Upper lobe of right lung (tissue), 1 donor: ENCODE data around the gene C16orf92. TPM values are rescaled to one million over a fixed set of nuclear protein-coding genes. Genes with fewer than 3 reads are reported as not detected.
"Not testable (repeated sequence)": the region's sequence is repeated elsewhere in the genome, so short reads cannot be mapped to it uniquely, and the experiment has no call there.

Source experiments
- ATAC-seq: fragments of 200-7000 bp; cut with Tn5 transposase; one replicate; pipeline ENCODE4 v1.9.1; 2020; ENCODE audit warnings: mild to moderate bottlenecking, moderate library complexity
- DNase-seq: peaks from one replicate; pipeline ENCODE4 v3.0.0-alpha.2; 2020
- H3K27ac ChIP-seq: fragments of 200-600 bp; one replicate; pipeline ENCODE4 v1.8.0; 2022
- H3K27me3 ChIP-seq: fragments of 200-600 bp; one replicate; pipeline ENCODE4 v1.8.0; 2022; ENCODE audit warnings: mild to moderate bottlenecking
- H3K36me3 ChIP-seq: fragments of 200-600 bp; one replicate; pipeline ENCODE4 v1.8.0; 2022
- H3K4me1 ChIP-seq: fragments of 200-600 bp; one replicate; pipeline ENCODE4 v1.8.0; 2022
- H3K4me3 ChIP-seq: fragments of 200-600 bp; one replicate; pipeline ENCODE4 v1.8.0; 2022; ENCODE audit warnings: mild to moderate bottlenecking
- H3K9me3 ChIP-seq: fragments of 200-600 bp; one replicate; pipeline ENCODE4 v1.8.0; 2022
- CTCF ChIP-seq: fragments of 200-600 bp; IDR thresholded peaks from one replicate; pipeline ENCODE4 v1.8.0; 2022; ENCODE audit warnings: antibody characterized with exemption
- intact Hi-C: fragments of 100-400 bp; cut with DNase I; formaldehyde crosslinking; loops from one replicate; pipeline ENCODE4 v1.11.0; 2022
- total RNA-seq: library from RNA; stranded (reverse); fragmentation: NEBNext Ultra II Directional; extraction: Animal tissue kit (Norgen Biotek cat#: 25700); gene quantifications from one replicate; pipeline ENCODE4 v1.2.1, GENCODE V29; 2021
- donor health status: DM: no; HTN: yes; CAD: no; lungs with severe emphysema.

Gene C16orf92
- total RNA-seq, 1 donor from 2014 or later, result not detected

GRCh38 chr16:30032083-30032819 lies 9.3 kb downstream of the C16orf92 start:
- peak; percentile 70 for TF ChIP-seq CTCF
- H3K27me3 ChIP-seq, result peaks cover 59% of the 10 kb centered on the region
- no peaks in the 10 kb centered on the region for H3K36me3 ChIP-seq
- H3K4me1 ChIP-seq, result peaks cover 5% of the 10 kb centered on the region
- ATAC-seq (peak; percentile 66), DNase-seq (no peak)
- H3K27ac ChIP-seq, result no peak overlapping the region
- H3K9me3 ChIP-seq, result no peaks in the 10 kb centered on the region
- intact Hi-C loops, result no loop called here
- no peak overlapping the region for H3K4me3 ChIP-seq

- intact Hi-C loops, result no loop called here
- TF ChIP-seq CTCF, result no peak
- Histone ChIP-seq H3K36me3 (no peaks in the 10 kb centered on the region), H3K4me1 (peaks cover 5% of the 10 kb centered on the region), H3K27me3 (peaks cover 59% of the 10 kb centered on the region), H3K9me3 (no peaks in the 10 kb centered on the region), H3K27ac (no peak overlapping the region), H3K4me3 (no peak overlapping the region)
- no peak for ATAC-seq
- DNase-seq, result no peak
Measured at GRCh38 chr16:30033270-30033669, 10.3 kb downstream of the C16orf92 start.

- intact Hi-C loops, result no loop called here
- no peak for ATAC-seq
- no peaks in the 10 kb centered on the region for H3K4me1 ChIP-seq
- H3K9me3 ChIP-seq, result no peaks in the 10 kb centered on the region
- no peak for DNase-seq
- no peak for TF ChIP-seq CTCF
- H3K27ac ChIP-seq, result no peak overlapping the region
- peaks cover under 1% of the 10 kb centered on the region for H3K27me3 ChIP-seq
- no peak overlapping the region for H3K4me3 ChIP-seq
- H3K36me3 ChIP-seq, result no peaks in the 10 kb centered on the region
Measured at GRCh38 chr16:30040221-30040620, 17.2 kb downstream of the C16orf92 start.

GRCh38 chr16:30040690-30041089 lies 17.7 kb downstream of the C16orf92 start:
- H3K4me1 ChIP-seq, H3K27me3 ChIP-seq, H3K27ac ChIP-seq, DNase-seq, H3K9me3 ChIP-seq, intact Hi-C loops, ATAC-seq, H3K36me3 ChIP-seq, H3K4me3 ChIP-seq: not testable (repeated sequence)

- no peaks in the 10 kb centered on the region for H3K36me3 ChIP-seq
- no peak for ATAC-seq
- intact Hi-C loops, result no loop called here
Measured at GRCh38 chr16:30041841-30042240, 18.8 kb downstream of the C16orf92 start.

More at GRCh38 chr16:30041841-30042240, 18.8 kb downstream of the C16orf92 start:
- Histone ChIP-seq H3K4me3 (no peak overlapping the region), H3K4me1 (no peaks in the 10 kb centered on the region), H3K27me3 (no peaks in the 10 kb centered on the region), H3K9me3 (no peaks in the 10 kb centered on the region), H3K27ac (no peak overlapping the region)
- DNase-seq, result no peak
- TF ChIP-seq CTCF, result peak; percentile 46
